Suppressor macrophage (primary cell): Measurements from ENCODE around the gene AKR1C8.

Experiments
- DNase-seq, 4 experiments: peaks; one replicate each; pipeline ENCODE4 v3.0.0-alpha.2; 2020 to 2022

Gene AKR1C8

DNA sequence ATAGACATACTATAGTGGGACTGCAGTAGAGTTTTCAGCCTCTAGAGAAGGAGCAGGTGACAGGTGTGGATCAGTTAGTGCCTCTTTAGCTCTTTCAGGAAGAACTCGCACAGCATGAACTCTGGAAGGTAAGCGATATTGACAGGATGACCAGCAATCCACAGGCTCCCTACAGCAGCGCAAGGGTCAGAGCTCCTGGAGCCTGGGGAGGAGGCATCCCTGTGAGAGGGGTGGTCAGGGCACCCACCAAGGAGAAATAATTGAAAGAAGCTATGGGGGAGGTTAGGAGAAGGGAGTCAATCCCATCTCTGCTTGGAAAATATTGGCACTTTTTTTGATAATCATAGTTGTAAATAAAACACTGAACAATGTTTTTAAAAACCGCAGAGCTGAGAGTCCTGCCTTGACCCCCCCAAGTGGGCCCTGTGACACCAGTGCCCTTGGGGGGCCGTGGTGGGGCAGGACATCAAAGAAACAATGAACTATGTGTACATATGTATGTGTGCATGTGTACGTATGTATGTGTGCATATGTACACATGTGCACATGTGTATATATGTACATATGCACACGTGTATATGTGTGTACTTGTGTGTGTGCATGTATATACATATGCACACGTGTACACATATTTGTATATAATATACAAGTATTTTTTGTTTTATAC lies 77.0 kb downstream of the AKR1C8 start:
- DNase-seq: no peak

DNA sequence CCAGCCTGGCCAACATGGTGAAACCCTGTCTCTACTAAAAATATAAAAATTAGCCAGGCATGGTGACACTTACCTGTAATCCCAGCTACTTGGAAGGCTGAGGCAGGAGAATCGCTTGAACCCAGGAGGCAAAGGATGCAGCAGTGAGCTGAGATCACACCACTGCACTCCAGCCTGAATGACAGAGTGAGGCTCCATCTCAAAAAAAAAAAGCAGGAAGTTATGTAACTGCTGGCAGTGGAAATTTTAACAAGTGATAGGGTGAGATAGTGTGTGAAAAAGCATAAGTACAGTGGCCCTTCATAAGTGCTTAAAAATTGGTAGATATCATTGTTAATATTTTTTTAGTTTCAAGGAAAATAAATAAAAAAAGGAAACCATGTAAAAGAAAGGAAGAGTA lies 78.4 kb downstream of the AKR1C8 start:
- DNase-seq: no peak

DNA sequence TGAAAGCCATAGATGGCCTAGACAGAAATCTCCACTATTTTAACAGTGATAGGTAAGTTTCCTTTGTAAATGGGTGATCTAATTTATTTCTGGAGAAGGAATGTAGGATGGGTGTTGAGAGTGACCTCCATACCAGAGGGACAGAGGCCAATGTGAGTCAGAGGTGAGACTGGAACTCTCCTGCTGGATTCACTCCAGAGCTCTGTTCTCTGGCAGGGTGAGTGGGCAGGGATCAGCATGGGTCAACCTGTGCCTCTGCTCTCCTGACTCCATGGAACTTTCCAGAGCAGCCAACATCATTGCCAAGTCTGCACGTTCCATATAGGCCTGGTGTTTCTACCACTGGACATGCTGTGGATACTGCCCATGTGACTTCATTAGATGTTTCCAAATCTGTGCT lies 79.3 kb downstream of the AKR1C8 start:
- DNase-seq: no peak
